Right forelimb (tissue), 1 donor: ENCODE data around the gene SOX8.
"Not testable (repeated sequence)": the region's sequence is repeated elsewhere in the genome, so short reads cannot be mapped to it uniquely, and the experiment has no call there.

ENCODE experiments used
- DNase-seq: peaks from one replicate; pipeline ENCODE4 v3.0.0-alpha.2; 2018

SOX8 gene

DNA sequence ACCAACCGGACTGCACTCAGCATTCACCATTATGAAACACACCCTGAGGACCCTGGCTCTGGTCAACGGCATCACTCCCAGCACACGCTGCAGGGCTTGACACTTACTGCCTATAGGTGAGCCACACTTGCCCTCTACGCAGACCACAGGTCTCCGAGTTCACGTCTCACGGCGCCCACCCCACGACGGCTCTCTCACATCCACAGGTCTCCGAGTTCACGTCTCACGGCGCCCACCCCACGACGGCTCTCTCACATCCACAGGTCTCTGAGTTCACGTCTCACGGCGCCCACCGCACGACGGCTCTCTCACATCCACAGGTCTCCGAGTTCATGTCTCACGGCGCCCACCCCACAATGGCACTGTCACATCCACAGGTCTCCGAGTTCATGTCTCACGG, 25.8 kb upstream of the SOX8 start:
- not testable (repeated sequence) for DNase-seq

DNA sequence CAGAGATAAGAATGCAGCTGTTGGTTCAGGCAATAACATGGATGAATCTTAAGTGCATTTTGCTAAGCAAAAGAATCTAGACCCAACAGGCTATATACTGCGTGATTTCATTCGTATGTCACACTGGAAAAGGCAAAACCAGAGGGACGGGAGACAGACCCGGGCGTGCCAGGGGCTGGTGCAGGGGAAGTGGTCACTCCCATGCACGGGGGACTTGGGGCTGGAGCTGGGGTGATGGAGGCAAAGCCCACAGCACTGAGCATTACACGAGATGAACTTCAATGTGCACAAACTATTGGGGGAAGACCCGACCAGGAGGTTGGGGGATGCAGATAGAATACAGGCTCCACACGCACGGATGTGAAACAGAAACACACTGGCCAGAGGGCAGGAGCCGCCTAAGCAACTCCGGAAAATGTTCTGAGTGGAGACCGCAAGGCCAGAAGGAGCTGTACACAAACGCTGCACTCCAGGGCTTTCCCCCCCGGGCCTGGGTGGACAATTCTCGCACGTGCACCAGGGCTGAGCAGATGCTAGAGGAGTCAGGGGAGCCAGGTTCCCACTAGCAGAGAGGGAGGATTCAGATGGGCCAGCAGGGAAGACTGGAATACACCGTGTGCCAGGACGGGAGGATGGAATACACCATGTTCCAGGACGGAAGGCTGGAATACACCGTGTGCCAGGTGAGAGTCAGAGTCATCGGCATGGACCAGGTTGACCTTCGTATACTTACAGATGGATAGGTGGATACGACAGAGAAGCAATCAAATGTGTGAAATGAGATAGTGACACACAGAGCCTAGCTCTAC, 22.1 kb upstream of the SOX8 start:
- DNase-seq, result peak; percentile 28

DNA sequence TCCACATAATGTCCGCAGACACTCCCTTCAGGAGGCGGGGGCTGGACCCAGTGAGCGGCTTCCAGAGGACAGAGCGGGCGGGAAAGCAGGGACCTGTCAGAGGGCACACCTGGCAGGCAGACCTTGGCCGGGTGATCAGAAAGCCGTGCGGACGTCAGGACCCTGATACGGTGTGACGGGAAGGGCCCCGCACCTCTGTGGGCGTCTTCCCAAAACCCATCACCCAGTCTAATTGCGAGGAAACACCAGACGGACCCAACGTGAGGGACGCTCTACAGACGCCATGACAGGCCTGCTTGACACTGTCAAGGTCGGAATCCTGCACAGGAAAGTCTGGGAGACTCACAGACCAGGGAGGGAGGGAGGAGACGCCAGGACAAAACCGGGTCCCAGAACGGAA, 19.2 kb upstream of the SOX8 start:
- peak; percentile 28 for DNase-seq

DNA sequence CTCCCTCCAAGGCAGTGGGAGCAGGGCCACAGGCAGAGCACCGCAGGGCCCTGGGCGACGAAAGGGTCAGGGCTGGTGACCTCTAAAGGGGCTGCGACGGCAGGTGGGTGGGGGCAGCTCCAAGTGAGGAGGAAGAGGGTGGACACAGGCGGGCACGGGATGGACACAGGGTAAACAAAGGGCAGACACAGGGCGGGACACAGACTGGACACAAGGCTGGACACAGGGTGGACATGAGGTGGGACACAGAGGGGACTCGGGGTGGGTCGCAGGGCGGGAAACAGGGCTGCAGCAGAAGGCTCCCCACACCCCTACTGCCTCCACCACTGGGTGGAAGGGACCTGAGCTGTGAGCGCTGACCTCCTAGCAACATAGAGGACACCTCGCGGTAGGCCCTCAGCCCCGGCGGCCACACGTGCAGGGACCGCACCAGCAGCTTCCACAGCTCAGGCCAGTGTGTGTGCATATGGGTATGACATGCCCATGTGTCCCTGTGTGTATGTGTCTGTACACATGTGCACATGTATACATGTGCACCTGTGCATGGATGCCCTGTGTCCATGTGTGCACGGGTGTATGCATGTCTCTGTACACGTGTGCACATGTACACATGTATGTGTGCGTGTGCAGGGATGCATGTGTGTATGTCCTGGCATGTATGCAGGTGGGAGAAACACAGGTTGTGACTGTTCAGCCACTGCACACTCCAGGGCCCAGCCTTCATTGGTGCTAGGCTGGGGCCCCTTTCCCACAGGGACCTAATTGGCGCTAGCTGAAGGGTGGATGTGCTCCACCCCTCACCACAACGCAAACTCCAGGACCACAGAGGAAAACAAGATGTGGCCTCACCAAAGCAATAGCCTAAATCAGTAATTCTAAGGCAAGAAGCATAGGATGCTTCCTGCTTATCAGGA, 18.4 kb upstream of the SOX8 start:
- DNase-seq, result peak; percentile 32

DNA sequence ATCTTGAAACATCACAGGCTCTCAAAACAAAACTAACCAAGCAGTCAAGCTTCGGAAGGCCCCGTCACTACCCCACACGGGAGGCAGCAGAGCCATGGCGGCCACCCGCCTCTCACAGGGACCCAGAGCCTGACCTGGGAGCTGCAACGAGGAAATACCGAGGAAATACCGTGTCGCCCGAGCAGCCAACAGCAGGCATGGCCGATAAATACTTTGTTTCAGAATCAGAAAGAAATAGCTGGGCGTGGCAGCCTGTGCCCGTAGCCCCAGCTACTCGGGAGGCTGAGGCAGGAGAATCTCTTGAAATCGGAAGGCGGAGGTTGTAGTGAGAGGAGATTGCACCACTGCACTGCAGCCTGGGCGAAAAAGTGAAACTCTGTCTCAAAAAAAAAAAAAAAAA, 17.7 kb upstream of the SOX8 start:
- DNase-seq, result peak; percentile 24

DNA sequence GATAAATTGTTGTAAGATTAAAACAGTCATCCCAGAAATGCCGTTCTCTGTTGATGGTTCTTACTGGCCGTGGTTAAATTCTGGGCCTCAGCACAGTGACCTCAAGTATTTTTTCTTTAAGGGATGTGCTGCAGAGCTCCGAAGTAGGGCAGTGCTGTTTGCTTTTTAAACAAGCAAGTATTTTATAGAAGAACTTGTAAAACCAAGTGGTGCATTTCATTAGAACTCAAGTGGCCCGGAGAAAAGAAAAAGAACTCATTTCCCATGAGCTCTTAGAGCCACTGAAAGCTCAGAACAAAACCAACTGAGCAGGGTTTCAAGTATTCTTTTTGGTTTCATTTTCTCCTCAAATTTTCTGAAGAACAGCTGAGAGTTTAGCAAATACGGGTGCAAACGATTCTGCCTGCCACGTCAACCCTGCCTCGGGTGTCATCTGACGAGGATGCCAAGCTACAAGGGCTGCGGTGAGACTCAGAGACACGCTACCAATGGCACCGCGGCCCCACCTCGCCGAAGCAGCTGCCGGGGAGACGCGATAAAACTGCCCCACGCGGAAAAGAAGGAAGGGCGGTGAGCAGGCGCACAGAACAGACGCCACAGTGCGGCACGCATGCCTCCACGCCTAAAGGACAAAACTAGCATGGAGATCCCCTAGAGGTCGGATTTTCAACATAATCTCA, 17.1 kb upstream of the SOX8 start:
- peak; percentile 39 for DNase-seq

DNA sequence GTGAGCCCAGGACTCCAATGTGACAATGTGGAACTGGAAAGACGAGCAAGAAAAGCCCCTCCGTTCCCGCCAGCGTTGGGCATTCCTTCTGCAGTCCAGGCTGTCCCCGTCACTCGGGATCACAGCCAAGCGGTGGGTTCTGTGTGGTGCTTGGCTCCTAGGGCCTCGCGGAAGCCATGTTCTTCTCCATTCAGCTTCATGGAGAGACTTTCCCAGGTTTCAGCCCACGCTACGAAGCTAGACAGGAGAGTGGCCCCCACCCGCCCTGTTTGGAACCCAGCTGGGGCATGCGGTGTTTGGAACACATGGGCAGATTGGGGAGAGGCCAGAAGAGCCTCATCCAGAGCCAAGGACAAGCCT, 16.6 kb upstream of the SOX8 start:
- DNase-seq, result peak; percentile 43

DNA sequence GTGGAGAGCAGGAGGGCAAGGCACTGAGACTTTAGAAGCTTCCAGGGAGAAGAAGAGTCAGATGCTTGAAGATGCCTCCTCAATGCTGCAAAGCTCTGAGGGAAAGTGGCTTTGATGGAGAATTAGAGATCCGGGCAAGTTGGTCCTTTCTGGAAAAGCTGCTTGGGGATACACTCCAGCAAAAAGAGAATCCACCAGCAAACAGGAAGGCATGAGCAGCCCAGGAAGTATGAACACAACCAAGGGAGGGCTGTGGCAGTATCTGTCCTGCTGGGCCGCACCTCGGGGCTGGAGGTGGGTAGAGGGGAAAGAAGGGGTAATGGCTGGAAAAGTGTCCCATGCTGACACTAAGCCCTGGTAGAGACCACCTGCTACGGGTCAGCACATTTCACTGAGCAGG, 16.1 kb upstream of the SOX8 start:
- no peak for DNase-seq

DNA sequence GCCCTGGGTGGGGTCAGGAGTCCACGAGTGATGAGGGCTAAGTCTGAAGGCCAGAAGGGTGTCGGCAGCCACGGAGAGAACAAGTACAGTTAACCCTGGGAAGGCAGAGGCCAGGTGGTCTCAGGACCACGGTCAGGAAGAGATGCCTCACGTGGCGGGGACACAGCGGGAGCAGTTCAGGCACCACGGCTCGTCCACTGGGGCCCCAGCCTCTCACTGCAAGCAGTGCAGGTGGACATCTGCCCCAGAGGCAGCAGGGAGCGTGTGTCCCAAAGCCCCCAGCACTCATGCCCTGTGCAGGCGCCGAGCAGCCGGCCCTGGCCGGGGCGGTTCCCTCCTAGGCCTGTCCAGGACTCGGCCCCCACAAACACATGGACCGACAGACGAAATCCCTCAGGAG, 15.5 kb upstream of the SOX8 start:
- DNase-seq, result peak; percentile 28

DNA sequence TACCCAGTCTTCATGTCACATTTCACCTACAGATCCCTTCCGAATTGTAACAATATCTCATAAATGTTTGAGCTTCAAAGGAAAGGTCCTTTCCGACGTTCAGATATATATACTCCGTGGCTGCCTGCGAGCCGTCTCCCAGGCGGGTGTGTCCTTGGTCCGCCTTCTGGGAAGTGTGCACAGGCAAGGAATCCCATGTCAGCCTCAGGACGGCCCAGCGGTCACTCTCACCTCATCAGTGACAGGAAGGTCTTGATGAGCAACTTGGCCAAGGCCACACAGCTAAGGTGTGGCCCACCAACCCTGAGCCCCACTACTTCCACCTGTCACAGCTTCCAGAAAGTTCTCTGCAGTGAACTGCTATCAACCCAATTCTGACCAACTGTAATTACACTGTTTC, 15.1 kb upstream of the SOX8 start:
- DNase-seq, result peak; percentile 24

DNA sequence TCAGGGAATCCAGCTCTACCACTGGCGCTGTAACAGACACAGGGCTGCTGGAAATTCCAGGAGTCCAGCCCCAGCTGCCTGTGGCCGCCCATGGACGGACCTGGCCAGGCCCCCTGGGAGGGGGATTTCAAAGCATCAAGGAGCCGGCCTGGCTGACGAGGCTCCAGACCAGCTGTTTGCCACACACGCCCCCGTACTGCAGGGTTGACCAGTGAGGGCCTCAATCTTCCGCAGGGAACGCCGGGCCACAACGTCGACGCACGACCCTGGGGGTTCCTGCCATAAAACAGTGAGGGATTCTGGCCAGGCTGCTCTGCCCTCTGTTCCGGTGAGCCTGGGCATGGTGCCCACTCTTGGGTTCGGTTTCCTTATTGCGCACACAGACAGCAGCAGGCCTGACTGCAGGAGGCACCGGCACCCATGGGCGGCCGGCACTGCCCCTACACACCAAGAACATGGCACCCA, 14.5 kb upstream of the SOX8 start:
- peak; percentile 38 for DNase-seq

DNA sequence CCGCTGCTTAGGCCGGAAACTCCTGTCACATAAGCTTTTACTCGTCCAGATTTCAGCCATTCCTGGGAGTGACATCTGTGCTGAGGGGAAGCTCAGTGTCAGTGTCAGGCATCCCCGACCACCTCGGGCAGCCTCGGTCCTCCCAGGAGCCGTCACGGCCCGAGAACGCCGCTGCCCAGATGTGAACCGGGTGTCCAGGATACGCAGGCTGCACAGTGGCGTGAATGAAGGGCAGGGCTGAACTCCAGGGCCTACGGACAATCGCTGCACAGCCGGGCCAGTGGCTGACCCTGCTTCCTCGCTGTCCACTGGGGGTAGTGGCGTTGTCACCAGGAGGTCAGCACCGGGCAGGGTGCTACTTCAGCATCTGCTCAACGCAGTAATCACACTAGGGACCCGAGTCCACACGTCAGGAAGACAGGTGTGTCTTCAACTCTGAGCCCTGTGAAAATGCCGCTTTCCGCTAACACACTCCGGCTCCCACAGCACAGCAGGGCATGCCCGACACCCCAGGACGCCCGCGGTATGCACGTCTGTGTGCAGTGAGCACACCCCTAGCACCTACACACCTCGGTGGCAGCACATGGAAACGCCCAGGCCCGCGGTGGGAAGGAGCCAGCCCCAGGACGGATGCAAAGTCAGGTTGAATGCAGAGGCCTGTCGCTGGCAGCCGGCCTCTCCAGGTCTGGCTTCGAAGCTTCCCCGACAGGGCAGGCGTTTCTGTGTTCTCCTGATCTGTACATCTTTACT, 13.8 kb upstream of the SOX8 start:
- peak; percentile 27 for DNase-seq

DNA sequence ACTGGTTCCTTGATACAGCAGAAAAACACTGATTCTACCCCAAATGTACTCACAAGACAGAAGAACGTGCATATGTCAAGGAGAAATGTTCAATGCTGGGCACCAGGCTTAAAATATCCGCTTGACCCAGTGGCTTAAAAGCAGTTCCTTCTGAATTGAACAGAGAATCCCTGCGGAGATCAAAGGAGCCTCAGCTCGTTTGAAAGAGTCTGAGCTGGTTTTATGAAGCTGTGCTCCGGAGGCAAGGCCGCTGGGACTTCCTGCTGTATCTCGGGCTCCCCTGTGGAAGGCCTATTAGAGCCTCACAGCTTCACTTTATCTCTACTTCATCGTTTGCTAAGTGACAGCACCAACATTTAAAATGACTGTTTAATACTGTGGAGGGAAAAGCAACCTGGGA, 12.9 kb upstream of the SOX8 start:
- DNase-seq, result peak; percentile 32

DNA sequence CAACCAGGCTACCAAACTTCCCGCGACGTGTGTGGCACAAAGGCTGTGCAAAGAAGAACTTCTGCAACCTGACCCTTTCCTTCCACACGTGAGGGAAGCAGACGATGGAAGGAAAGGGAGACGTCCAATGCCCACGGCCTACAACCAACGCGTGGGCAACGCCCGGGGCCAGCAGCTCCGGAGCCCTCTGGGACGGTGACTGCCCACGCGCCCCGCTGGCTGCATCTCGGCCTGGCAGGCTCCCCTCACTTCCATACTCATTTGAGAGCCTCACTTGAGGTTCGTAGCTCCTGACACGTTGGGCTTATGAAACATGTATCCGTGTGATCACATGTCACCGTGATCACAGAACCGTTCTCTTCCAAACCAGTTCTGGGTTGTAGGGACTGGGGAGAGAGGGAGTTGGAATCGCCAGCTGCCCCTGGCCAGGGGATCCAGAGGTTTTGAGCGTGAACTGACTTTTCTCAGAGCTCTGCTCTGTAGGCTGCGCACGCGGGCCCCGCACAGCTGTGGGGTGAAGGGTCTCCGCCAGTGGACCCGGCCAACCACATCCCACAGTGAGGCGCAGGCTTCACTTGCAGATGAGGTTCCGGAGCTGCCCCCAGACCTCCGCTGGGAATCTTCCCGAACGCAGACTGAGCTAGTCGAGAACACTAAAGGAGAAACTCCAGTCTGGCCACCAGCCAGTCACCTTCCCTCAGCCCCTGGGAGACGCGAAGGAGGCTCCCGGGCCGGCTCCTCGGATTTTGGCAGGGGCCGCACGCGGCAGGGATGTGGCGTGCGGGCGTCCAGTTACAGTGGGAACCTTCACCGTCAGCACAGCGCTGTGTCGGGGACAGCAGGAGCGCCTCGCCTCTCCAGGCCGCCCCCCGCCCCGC, 11.8 kb upstream of the SOX8 start:
- peak; percentile 73 for DNase-seq

DNA sequence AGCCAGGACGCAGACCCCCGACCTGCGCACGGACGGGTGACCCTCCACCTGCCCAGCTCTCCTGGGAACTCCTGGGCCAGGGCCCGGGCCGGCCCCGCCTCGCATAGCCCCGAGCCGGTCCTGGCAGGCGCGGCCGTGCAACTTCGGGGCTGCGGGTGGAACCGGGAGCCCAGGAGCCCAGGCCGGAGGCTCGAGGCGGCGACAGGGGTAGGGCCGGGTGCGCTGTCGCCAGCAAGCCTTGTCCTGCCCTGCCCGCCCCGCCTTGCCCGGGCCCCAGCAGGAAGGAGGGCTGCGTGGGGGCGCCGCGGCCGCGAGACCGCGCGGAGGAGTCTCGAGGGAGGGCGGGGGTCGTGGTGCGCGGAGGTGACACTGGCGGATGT, 11.2 kb upstream of the SOX8 start:
- no peak for DNase-seq

DNA sequence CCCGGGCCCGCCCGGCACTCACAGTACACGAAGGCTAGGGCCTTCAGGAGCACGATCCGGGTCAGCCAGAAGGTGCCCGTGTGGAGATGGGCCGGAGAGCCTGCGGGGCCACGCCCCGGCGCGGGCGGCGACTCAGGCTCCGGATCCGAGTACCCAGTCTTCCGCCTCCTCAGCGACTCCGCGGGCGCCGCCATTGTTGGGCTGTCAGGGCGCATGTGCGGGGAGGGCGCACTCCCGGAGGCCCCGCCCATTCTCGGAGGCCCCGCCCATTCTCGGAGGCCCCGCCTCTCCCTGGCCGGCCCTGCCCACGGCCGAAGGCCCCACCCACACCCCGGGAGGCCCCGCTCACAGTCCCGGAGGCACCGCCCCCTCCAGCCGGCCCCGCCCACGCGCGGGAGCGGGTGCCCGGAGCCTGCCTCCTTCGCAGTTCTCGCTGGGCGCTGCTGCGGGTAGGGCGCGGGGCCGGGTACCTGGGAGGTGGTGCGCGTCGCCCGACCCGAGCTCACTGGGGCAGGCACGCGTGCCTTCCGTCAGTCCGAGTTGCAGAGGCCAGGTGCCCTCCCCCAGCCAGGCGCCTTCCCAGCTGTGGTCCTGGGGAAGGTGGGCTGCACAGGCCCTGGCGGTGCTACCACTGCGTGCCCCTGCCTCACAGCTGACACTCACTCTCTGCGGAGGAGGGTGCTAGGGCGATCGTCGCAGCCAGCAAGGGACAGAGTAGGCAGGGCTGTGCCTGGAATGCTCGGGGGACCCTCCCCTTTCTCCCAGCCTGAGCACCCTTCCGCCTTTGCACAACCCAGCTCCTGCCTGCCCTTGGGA, 10.6 kb upstream of the SOX8 start, which contains the start of gene LMF1:
Gene LMF1, minus strand, starts transcription at position 219 of the 816 bp plus-strand sequence. Its CDS starts 4 bp downstream, at position 215.
- peak; percentile 98 for DNase-seq

DNA sequence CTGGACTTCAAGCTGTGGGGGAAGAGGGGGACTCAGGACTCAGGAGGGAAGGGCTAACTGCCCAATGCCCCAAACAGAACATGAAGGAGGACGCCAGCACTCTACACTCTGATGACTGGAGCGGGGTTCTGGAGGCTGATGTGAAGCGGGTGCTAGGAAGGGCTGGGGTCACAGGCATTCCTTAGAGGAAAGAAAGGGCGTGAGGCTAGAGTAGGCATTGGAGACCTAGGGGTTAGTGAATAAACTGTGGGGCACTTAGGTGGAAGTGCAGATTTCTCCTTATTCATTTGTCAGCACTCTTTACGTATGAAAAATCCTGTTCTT, 10.0 kb upstream of the SOX8 start:
- no peak for DNase-seq

DNA sequence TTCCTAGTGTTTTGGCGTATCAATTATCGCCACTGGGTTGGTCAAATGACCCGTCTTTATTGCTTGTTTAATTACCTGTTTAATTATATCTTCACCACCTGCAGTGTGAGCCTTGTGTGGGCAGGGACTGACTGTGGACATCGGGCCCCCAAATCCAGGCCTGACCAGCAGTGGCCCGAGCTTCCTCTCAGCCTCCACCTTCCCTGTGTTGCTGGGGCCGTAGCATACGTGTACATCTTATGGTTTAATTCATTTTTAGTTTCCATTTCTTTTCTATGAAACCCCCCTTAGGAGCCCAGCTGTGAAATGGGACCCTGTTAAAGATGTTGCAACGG, 9.6 kb upstream of the SOX8 start:
- no peak for DNase-seq

DNA sequence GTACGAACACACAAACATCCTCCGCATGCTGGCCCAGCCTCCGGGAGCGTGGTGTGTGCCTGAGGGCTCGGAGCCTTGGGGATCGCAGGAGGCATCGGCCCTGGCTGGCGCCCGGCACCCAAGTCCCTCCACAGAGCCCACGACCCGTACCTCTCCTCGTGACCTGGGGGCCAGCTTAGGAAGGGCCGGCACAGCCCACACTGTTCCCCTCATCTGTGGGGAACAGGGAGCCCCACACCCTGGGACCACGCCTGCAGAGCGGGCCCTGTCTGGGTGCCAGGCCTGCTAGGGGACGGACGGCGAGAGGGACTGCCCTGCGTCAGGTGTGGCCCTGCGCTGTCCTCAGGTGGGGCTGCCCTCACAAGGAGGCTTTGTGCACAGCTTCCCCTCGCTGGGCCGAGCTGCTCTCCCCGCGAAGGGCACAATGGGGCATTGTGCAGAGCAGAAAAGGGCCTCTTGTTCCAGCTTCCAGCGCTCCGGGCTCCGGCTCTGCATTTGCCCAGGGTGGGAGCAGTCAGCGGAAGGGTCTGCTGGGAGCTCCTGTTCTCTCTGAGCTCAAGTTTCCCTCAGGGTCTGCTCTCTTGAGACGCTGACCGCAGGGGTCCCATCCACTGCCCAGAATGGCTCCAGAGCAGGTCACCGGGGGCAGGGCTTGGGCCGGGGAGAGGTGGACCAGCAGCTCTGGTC, 9.1 kb upstream of the SOX8 start:
- no peak for DNase-seq

DNA sequence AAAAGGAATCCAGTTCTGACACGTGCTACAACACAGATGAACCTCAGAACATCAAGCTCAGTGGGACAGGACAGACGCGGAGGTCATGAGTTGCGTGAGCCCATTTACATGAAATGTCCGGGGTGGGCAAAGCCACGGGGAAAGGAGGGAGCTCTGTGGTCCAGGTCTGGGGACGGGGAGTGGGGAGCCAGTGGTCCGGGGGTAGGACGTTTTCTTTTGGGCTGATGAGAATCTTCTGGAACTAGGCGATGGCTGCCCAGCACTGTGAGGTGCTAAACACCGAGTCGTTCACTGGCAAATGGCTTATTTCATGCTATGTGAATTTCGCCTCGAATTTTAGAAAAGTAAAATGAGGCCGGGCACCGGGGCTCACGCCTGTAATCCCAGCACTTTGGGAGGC, 8.2 kb upstream of the SOX8 start:
- no peak for DNase-seq
